Caco-2 (cell line): ENCODE data around the gene ABCA1. TPM values are rescaled to one million over a fixed set of nuclear protein-coding genes. Genes with fewer than 3 reads are reported as not detected.
"Not testable (repeated sequence)": the region's sequence is repeated elsewhere in the genome, so short reads cannot be mapped to it uniquely, and the experiment has no call there.

Source experiments
- BruUV-seq: library from RNA; stranded (reverse); fragments of 400-500 nt; replicated peaks from 2 replicates; lab custom pipeline; 2021; lab: Mats Ljungman, UMichigan
- CTCF ChIA-PET: fragments of 300-600 bp; sonication (Branson Sonifier 250); formaldehyde crosslinking; loops from one replicate; lab custom pipeline; 2022; ENCODE audit warnings: antibody characterized with exemption; lab: Charles Lee
- POLR2A ChIA-PET: fragments of 300-600 bp; sonication (Branson Sonifier 250); formaldehyde crosslinking; loops from one replicate; lab custom pipeline; 2022; ENCODE audit warnings: antibody characterized with exemption; lab: Charles Lee
- DNase-seq, 2 experiments: peaks; one replicate each; pipeline versions ENCODE4 v3.0.0 to v3.0.0-alpha.2; 2020 to 2022
- H3K27me3 ChIP-seq: replicated peaks from 2 replicates; pipeline ENCODE4 v1.6.0; 2011; ENCODE audit warnings: low read length; ENCODE audit not compliant: control insufficient read depth, insufficient read depth
- H3K36me3 ChIP-seq: 2 replicates; pipeline ENCODE4 v1.5.1; 2011; ENCODE audit warnings: low read length; ENCODE audit not compliant: control insufficient read depth, insufficient read depth
- H3K4me1 ChIP-seq: fragments of 250-450 bp; sonication (Bioruptor Pico); 2 replicates; pipeline ENCODE4 v1.5.1; 2020; ENCODE audit warnings: mild to moderate bottlenecking
- H3K4me3 ChIP-seq: 2 replicates; pipeline ENCODE4 v1.5.1; 2011; ENCODE audit warnings: low read depth, mild to moderate bottlenecking, control low read depth, low read length
- H3K9me3 ChIP-seq: fragments of 250-450 bp; sonication (Bioruptor Pico); 2 replicates; pipeline ENCODE4 v1.5.1; 2020; ENCODE audit warnings: mild to moderate bottlenecking, moderate library complexity
- H3K27ac Mint-ChIP-seq: one replicate; pipeline ENCODE4 v1.8.0; 2022; ENCODE audit warnings: mixed read lengths; ENCODE audit not compliant: unreplicated experiment
- H3K27me3 Mint-ChIP-seq: one replicate; pipeline ENCODE4 v1.8.0; 2022; ENCODE audit warnings: mixed read lengths; ENCODE audit not compliant: insufficient read depth, unreplicated experiment
- H3K36me3 Mint-ChIP-seq: one replicate; pipeline ENCODE4 v1.8.0; 2022; ENCODE audit warnings: mild to moderate bottlenecking, mixed read lengths; ENCODE audit not compliant: insufficient read depth, unreplicated experiment
- H3K4me1 Mint-ChIP-seq: one replicate; pipeline ENCODE4 v1.8.0; 2022; ENCODE audit warnings: low read depth, mixed read lengths; ENCODE audit not compliant: unreplicated experiment
- H3K4me3 Mint-ChIP-seq: one replicate; pipeline ENCODE4 v1.8.0; 2022; ENCODE audit warnings: mild to moderate bottlenecking, moderate library complexity, mixed read lengths; ENCODE audit not compliant: unreplicated experiment
- H3K9me3 Mint-ChIP-seq: one replicate; pipeline ENCODE4 v1.8.0; 2022; ENCODE audit warnings: mixed read lengths; ENCODE audit not compliant: unreplicated experiment
- CTCF ChIP-seq, 2 experiments: fragments of 200-600 bp in 1 of 2; IDR thresholded peaks; 1 replicate in 1 of 2; 2 replicates in 1 of 2; pipeline versions ENCODE4 v1.5.1 to v1.8.0; 2011 to 2022; ENCODE audit warnings: antibody characterized with exemption in 1 of 2, control low read depth in 1 of 2, inconsistent platforms in 1 of 2, low read depth in 1 of 2, low read length in 1 of 2, mild to moderate bottlenecking in 1 of 2, moderate library complexity in 1 of 2; ENCODE audit not compliant: insufficient read depth in 1 of 2, severe bottlenecking in 1 of 2, unreplicated experiment in 1 of 2
- intact Hi-C: fragments of 100-400 bp; cut with micrococcal nuclease; formaldehyde crosslinking; loops from one replicate; pipeline ENCODE4 v1.10.0; 2022; ENCODE audit not compliant: unreplicated experiment
- total RNA-seq: library from RNA; stranded (reverse); gene quantifications from 2 replicates; pipeline ENCODE4 v1.2.3, GENCODE V29; 2022

Gene ABCA1
- total RNA-seq, 1 experiment from 2014 or later, result 14.0 TPM

GRCh38 chr9:104856413-104856941 is 71.5 kb downstream of the ABCA1 start:
- no peak overlapping the region for H3K4me3 ChIP-seq
- intact Hi-C loops, result no loop called here
- H3K9me3 ChIP-seq, result no peaks in the 10 kb centered on the region
- Mint-ChIP-seq H3K36me3 (peaks cover 10% of the 10 kb centered on the region), H3K27ac (peak overlapping the region; percentile 19), H3K4me1 (peaks cover 23% of the 10 kb centered on the region), H3K9me3 (no peaks in the 10 kb centered on the region), H3K4me3 (peak overlapping the region; percentile 16), H3K27me3 (no peaks in the 10 kb centered on the region)
- CTCF ChIA-PET, result no interaction called here
- DNase-seq, result peak in 1 of 2 experiments; percentile 17
- H3K36me3 ChIP-seq, result peaks cover 2% of the 10 kb centered on the region; the same call in 1 of the 2 replicates
- no peak for TF ChIP-seq CTCF (IDR thresholded peaks at IDR 0.05; ENCODE audit: insufficient read depth in 1 of 2, low read depth in 1 of 2, low read length in 1 of 2, severe bottlenecking in 1 of 2, unreplicated experiment in 1 of 2)
- no peaks in the 10 kb centered on the region for H3K27me3 ChIP-seq
- POLR2A ChIA-PET, result no interaction called here
- BruUV-seq, result no TSS peak
- peaks cover 22% of the 10 kb centered on the region; the same call in 1 of the 2 replicates for H3K4me1 ChIP-seq

GRCh38 chr9:104855807-104856206 is 72.1 kb downstream of the ABCA1 start:
- no peak overlapping the region for H3K4me3 ChIP-seq
- peaks cover 2% of the 10 kb centered on the region; the same call in 1 of the 2 replicates for H3K36me3 ChIP-seq
- H3K4me1 ChIP-seq, result peaks cover 22% of the 10 kb centered on the region; the same call in 1 of the 2 replicates
- peaks cover 10% of the 10 kb centered on the region for H3K36me3 Mint-ChIP-seq
- H3K9me3 Mint-ChIP-seq, result no peaks in the 10 kb centered on the region
- peaks cover 23% of the 10 kb centered on the region for H3K4me1 Mint-ChIP-seq
- intact Hi-C loops, result no loop called here
- no TSS peak for BruUV-seq
- H3K27ac Mint-ChIP-seq, result peak overlapping the region; percentile 19
- no peak for DNase-seq
- no peaks in the 10 kb centered on the region for H3K9me3 ChIP-seq
- CTCF ChIA-PET, result no interaction called here
- POLR2A ChIA-PET, result no interaction called here
- no peak overlapping the region for H3K4me3 Mint-ChIP-seq
- H3K27me3 ChIP-seq, result no peaks in the 10 kb centered on the region
- no peaks in the 10 kb centered on the region for H3K27me3 Mint-ChIP-seq
- TF ChIP-seq CTCF (IDR thresholded peaks at IDR 0.05; ENCODE audit: insufficient read depth in 1 of 2, low read depth in 1 of 2, low read length in 1 of 2, severe bottlenecking in 1 of 2, unreplicated experiment in 1 of 2), result no peak

GRCh38 chr9:104855258-104855657 is 72.7 kb downstream of the ABCA1 start:
- H3K4me3 ChIP-seq, H3K27ac Mint-ChIP-seq, POLR2A ChIA-PET, intact Hi-C loops, H3K27me3 Mint-ChIP-seq, H3K36me3 ChIP-seq, H3K4me3 Mint-ChIP-seq, DNase-seq, CTCF ChIA-PET, H3K9me3 ChIP-seq, H3K27me3 ChIP-seq, BruUV-seq, H3K9me3 Mint-ChIP-seq, H3K36me3 Mint-ChIP-seq: not testable (repeated sequence)
- H3K4me1 Mint-ChIP-seq, result peaks cover 23% of the 10 kb centered on the region
- H3K4me1 ChIP-seq, result peaks cover 22% of the 10 kb centered on the region; the same call in 1 of the 2 replicates
